Neural cell (in vitro differentiated cells): ENCODE results near the gene SEPTIN8. TPM values are rescaled to one million over a fixed set of nuclear protein-coding genes. Genes with fewer than 3 reads are reported as not detected.

Experiments
- H2AFZ ChIP-seq: fragments of 200-600, 300-800 bp; sonication (generic), shearing (Covaris generic); 2 replicates; pipeline ENCODE4 v1.6.0; 2014; ENCODE audit warnings: low read depth, mild to moderate bottlenecking, antibody characterized with exemption, low read length, moderate library complexity
- H3F3A ChIP-seq: fragments of 200-600 bp; shearing (Covaris generic); 2 replicates; pipeline ENCODE4 v1.6.1; 2016; ENCODE audit warnings: mild to moderate bottlenecking, moderate library complexity, mixed read lengths, antibody characterized with exemption, low read length; ENCODE audit not compliant: insufficient read depth, poor library complexity, severe bottlenecking
- H3K27ac ChIP-seq: fragments of 200-600, 300-800 bp; sonication (generic), shearing (Covaris generic); 2 replicates; pipeline ENCODE4 v1.5.1; 2014; ENCODE audit warnings: mild to moderate bottlenecking, low read length, moderate library complexity
- H3K27me3 ChIP-seq: fragments of 300-800, 200-600 bp; sonication (generic), shearing (Covaris generic); 2 replicates; pipeline ENCODE4 v1.6.0; 2014; ENCODE audit warnings: mild to moderate bottlenecking, low read depth, low read length, moderate library complexity; ENCODE audit not compliant: insufficient read depth
- H3K36me3 ChIP-seq: fragments of 300-800, 200-600 bp; sonication (generic), shearing (Covaris generic); 2 replicates; pipeline ENCODE4 v1.5.1; 2014; ENCODE audit warnings: mild to moderate bottlenecking, antibody characterized with exemption, low read length, moderate library complexity; ENCODE audit not compliant: insufficient read depth
- H3K4me2 ChIP-seq: fragments of 300-800, 200-600 bp; sonication (generic), shearing (Covaris generic); 2 replicates; pipeline ENCODE4 v1.6.0; 2014; ENCODE audit warnings: mild to moderate bottlenecking, low read length
- H3K4me3 ChIP-seq: fragments of 300-800, 200-600 bp; sonication (generic), shearing (Covaris generic); 2 replicates; pipeline ENCODE4 v1.5.1; 2014; ENCODE audit warnings: mild to moderate bottlenecking, low read length, moderate library complexity
- H3K79me2 ChIP-seq: fragments of 200-600 bp; shearing (Covaris generic); replicated peaks from 2 replicates; pipeline ENCODE4 v1.6.0; 2014; ENCODE audit warnings: mild to moderate bottlenecking, low read length, moderate library complexity; ENCODE audit not compliant: insufficient read depth
- H3K9ac ChIP-seq: fragments of 300-800, 200-600 bp; sonication (generic), shearing (Covaris generic); 2 replicates; pipeline ENCODE4 v1.6.1; 2016; ENCODE audit warnings: mild to moderate bottlenecking, low read length, mixed read lengths
- H3K9me2 ChIP-seq: fragments of 200-600 bp; shearing (Covaris generic); 2 replicates; pipeline ENCODE4 v1.6.1; 2016; ENCODE audit warnings: mild to moderate bottlenecking, low read length, mixed read lengths; ENCODE audit not compliant: insufficient read depth
- H3K9me3 ChIP-seq: fragments of 200-600, 300-800 bp; sonication (generic), shearing (Covaris generic); 2 replicates; pipeline ENCODE4 v1.6.1; 2016; ENCODE audit warnings: mild to moderate bottlenecking, mixed run types, low read length, moderate library complexity, mixed read lengths
- H4K20me1 ChIP-seq: fragments of 200-600 bp; shearing (Covaris generic); 2 replicates; pipeline ENCODE4 v1.6.1; 2016; ENCODE audit warnings: mild to moderate bottlenecking, mixed run types; ENCODE audit not compliant: insufficient read depth
- CTCF ChIP-seq: fragments of 450-650 bp; IDR thresholded peaks from 2 replicates; pipeline ENCODE4 v1.5.1; 2014; ENCODE audit warnings: antibody characterized with exemption, mild to moderate bottlenecking, moderate library complexity; ENCODE audit not compliant: poor library complexity, severe bottlenecking
- EP300 ChIP-seq: fragments of 450-650 bp; conservative IDR thresholded peaks from 2 replicates; pipeline ENCODE4 v1.6.1; 2014; ENCODE audit warnings: antibody characterized with exemption, mild to moderate bottlenecking, moderate library complexity; ENCODE audit not compliant: poor library complexity, severe bottlenecking
- EZH2 ChIP-seq: fragments of 200-600, 300-800 bp; shearing (Covaris generic), sonication (generic); IDR thresholded peaks from 2 replicates; pipeline ENCODE4 v1.6.1; 2014; ENCODE audit warnings: antibody characterized with exemption, low read length, borderline replicate concordance, mild to moderate bottlenecking; ENCODE audit not compliant: insufficient read depth, poor library complexity, severe bottlenecking
- MXI1 ChIP-seq: fragments of 450-650 bp; conservative IDR thresholded peaks from 2 replicates; pipeline ENCODE4 v1.6.1; 2014; ENCODE audit warnings: antibody characterized with exemption, mild to moderate bottlenecking; ENCODE audit not compliant: poor library complexity, severe bottlenecking
- POLR2AphosphoS5 ChIP-seq: IDR thresholded peaks from 2 replicates; pipeline ENCODE4 v1.6.1; 2012
- RAD21 ChIP-seq: fragments of 450-650 bp; conservative IDR thresholded peaks from 2 replicates; pipeline ENCODE4 v1.6.1; 2014; ENCODE audit warnings: antibody characterized with exemption, mild to moderate bottlenecking, moderate library complexity
- REST ChIP-seq: IDR thresholded peaks from 2 replicates; pipeline ENCODE4 v1.6.1; 2012; ENCODE audit warnings: borderline replicate concordance
- SMC3 ChIP-seq: fragments of 450-650 bp; conservative IDR thresholded peaks from 2 replicates; pipeline ENCODE4 v1.6.1; 2014; ENCODE audit warnings: antibody characterized with exemption, mild to moderate bottlenecking, moderate library complexity; ENCODE audit not compliant: poor library complexity
- TAF1 ChIP-seq: IDR thresholded peaks from 2 replicates; pipeline ENCODE4 v1.6.1; 2012; ENCODE audit warnings: low read depth
- polyA plus RNA-seq: library from polyadenylated mRNA; depleted of rRNA; stranded (reverse); fragments of >200 nt; gene quantifications from 2 replicates; pipeline ENCODE4 v1.2.3, GENCODE V29; 2014

SEPTIN8 gene
- polyA plus RNA-seq, 1 donor from 2014 or later, result 37.7 TPM

GRCh38 chr5:132788990-132789886, 12.2 kb upstream of the SEPTIN8 start:
- Histone ChIP-seq H3K9me3 (no peaks in the 10 kb centered on the region), H2AFZ (no peak overlapping the region), H3K4me3 (no peak overlapping the region), H3F3A (no peaks in the 10 kb centered on the region), H3K36me3 (no peaks in the 10 kb centered on the region), H3K9ac (no peak overlapping the region), H4K20me1 (no peaks in the 10 kb centered on the region), H3K9me2 (no peaks in the 10 kb centered on the region), H3K27ac (no peak overlapping the region), H3K4me2 (no peak overlapping the region), H3K27me3 (no peaks in the 10 kb centered on the region), H3K79me2 (no peaks in the 10 kb centered on the region)
- TF ChIP-seq RAD21 (no peak), REST (no peak), SMC3 (no peak), CTCF (no peak), TAF1 (no peak), POLR2AphosphoS5 (no peak), EZH2 (no peak), EP300 (no peak)

GRCh38 chr5:132788508-132788907, 11.5 kb upstream of the SEPTIN8 start:
- Histone ChIP-seq H2AFZ (no peak overlapping the region), H3K9me2 (no peaks in the 10 kb centered on the region), H3K9ac (no peak overlapping the region), H3K27ac (no peak overlapping the region), H3K79me2 (no peaks in the 10 kb centered on the region), H3K4me3 (no peak overlapping the region), H3K4me2 (no peak overlapping the region), H3F3A (no peaks in the 10 kb centered on the region), H4K20me1 (no peaks in the 10 kb centered on the region), H3K9me3 (no peaks in the 10 kb centered on the region), H3K36me3 (no peaks in the 10 kb centered on the region), H3K27me3 (no peaks in the 10 kb centered on the region)
- no peak for TF ChIP-seq MXI1
- no peak for TF ChIP-seq TAF1
- no peak for TF ChIP-seq EZH2
- TF ChIP-seq SMC3, result no peak
- TF ChIP-seq REST, result no peak
- TF ChIP-seq RAD21, result no peak
- no peak for TF ChIP-seq EP300
- TF ChIP-seq CTCF, result no peak
- no peak for TF ChIP-seq POLR2AphosphoS5
